Measurements from ENCODE around the gene MAP7D1. TPM values are rescaled to one million over a fixed set of nuclear protein-coding genes. Genes with fewer than 3 reads are reported as not detected.
"Not testable (repeated sequence)": the region's sequence is repeated elsewhere in the genome, so short reads cannot be mapped to it uniquely, and the experiment has no call there.

MAP7D1 gene
- total RNA-seq, 1 experiment from 2014 or later: 173 TPM

GRCh38 chr1:36182734-36183133 is 26.8 kb downstream of the MAP7D1 start:
- ChIA-PET POLR2A (ENCODE audit: unreplicated experiment) (interaction anchor here (0.5 to 0.6 kb wide), 2 partner anchors 96 to 1859 kb away, joined by 4 to 5 read pairs; no protein-coding TSS in a partner anchor), CTCF (interaction anchor here (0.7 kb wide), 1 partner anchor 202 kb away, joined by 12 read pairs; no protein-coding TSS in a partner anchor)
- no peak for DNase-seq
- Histone ChIP-seq H3K9me3 (ENCODE audit: insufficient read depth, low read depth) (no peaks in the 10 kb centered on the region), H3K4me2 (no peak overlapping the region), H3K4me3 (no peak overlapping the region), H3K79me2 (ENCODE audit: low read depth) (no peaks in the 10 kb centered on the region), H3K4me1 (replicated peaks; ENCODE audit: insufficient read depth) (peaks cover 5% of the 10 kb centered on the region; the same call in 1 of the 2 replicates), H3K9me2 (ENCODE audit: insufficient read depth) (no peaks in the 10 kb centered on the region), H3F3A (ENCODE audit: insufficient read depth, low read depth) (peaks cover 17% of the 10 kb centered on the region), H3K27ac (no peak overlapping the region), H3K36me3 (ENCODE audit: low read depth) (no peaks in the 10 kb centered on the region), H3K27me3 (ENCODE audit: insufficient read depth, low read depth) (no peaks in the 10 kb centered on the region), H2AFZ (no peak overlapping the region), H4K20me1 (ENCODE audit: insufficient read depth) (no peaks in the 10 kb centered on the region; the same call in 1 of the 2 replicates)
- TF ChIP-seq, protein P1, sequence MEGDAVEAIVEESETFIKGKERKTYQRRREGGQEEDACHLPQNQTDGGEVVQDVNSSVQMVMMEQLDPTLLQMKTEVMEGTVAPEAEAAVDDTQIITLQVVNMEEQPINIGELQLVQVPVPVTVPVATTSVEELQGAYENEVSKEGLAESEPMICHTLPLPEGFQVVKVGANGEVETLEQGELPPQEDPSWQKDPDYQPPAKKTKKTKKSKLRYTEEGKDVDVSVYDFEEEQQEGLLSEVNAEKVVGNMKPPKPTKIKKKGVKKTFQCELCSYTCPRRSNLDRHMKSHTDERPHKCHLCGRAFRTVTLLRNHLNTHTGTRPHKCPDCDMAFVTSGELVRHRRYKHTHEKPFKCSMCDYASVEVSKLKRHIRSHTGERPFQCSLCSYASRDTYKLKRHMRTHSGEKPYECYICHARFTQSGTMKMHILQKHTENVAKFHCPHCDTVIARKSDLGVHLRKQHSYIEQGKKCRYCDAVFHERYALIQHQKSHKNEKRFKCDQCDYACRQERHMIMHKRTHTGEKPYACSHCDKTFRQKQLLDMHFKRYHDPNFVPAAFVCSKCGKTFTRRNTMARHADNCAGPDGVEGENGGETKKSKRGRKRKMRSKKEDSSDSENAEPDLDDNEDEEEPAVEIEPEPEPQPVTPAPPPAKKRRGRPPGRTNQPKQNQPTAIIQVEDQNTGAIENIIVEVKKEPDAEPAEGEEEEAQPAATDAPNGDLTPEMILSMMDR (conservative IDR thresholded peaks at IDR 0.05): no peak
- no peak for TF ChIP-seq EZH2 (IDR thresholded peaks at IDR 0.05; ENCODE audit: low read depth)
- intact Hi-C loops (cut with micrococcal nuclease; ENCODE audit: unreplicated experiment): loop anchor here (10.0 kb wide), 1 partner anchor 328 kb away; no protein-coding TSS in a partner anchor
- no TSS peak for BruUV-seq (replicated peaks)

- Histone ChIP-seq H3K4me2 (no peak overlapping the region), H3K36me3 (ENCODE audit: low read depth) (no peaks in the 10 kb centered on the region), H3K27ac (no peak overlapping the region), H3K4me1 (replicated peaks; ENCODE audit: insufficient read depth) (peaks cover 9% of the 10 kb centered on the region; the same call in 1 of the 2 replicates), H3K9me3 (ENCODE audit: insufficient read depth, low read depth) (no peaks in the 10 kb centered on the region), H3K79me2 (ENCODE audit: low read depth) (no peaks in the 10 kb centered on the region), H3K4me3 (no peak overlapping the region), H3F3A (ENCODE audit: insufficient read depth, low read depth) (peaks cover 21% of the 10 kb centered on the region), H3K27me3 (ENCODE audit: insufficient read depth, low read depth) (no peaks in the 10 kb centered on the region), H4K20me1 (ENCODE audit: insufficient read depth) (no peaks in the 10 kb centered on the region; the same call in 1 of the 2 replicates), H3K9me2 (ENCODE audit: insufficient read depth) (no peaks in the 10 kb centered on the region), H2AFZ (no peak overlapping the region)
- ChIA-PET CTCF (no interaction called here), POLR2A (ENCODE audit: unreplicated experiment) (interaction anchor here (0.5 to 0.6 kb wide), 3 partner anchors 29 to 1858 kb away, joined by 3 to 5 read pairs (median 4); no protein-coding TSS in a partner anchor)
- no peak for TF ChIP-seq EZH2 (IDR thresholded peaks at IDR 0.05; ENCODE audit: low read depth)
- TF ChIP-seq, protein P1 (conservative IDR thresholded peaks at IDR 0.05): no peak
- DNase-seq: no peak
- BruUV-seq (replicated peaks): TSS peak; percentile 8
- intact Hi-C loops (cut with micrococcal nuclease; ENCODE audit: unreplicated experiment): loop anchor here (10.0 kb wide), 1 partner anchor 329 kb away; no protein-coding TSS in a partner anchor
These were observed 27.4 kb downstream of the MAP7D1 start for GRCh38 chr1:36183309-36183856.

- Histone ChIP-seq H3K9me2 (ENCODE audit: insufficient read depth) (no peaks in the 10 kb centered on the region), H3K27me3 (ENCODE audit: insufficient read depth, low read depth) (no peaks in the 10 kb centered on the region), H3F3A (ENCODE audit: insufficient read depth, low read depth) (peaks cover 17% of the 10 kb centered on the region), H3K9me3 (ENCODE audit: insufficient read depth, low read depth) (no peaks in the 10 kb centered on the region), H2AFZ (peak overlapping the region; percentile 63), H3K4me3 (no peak overlapping the region), H3K27ac (peak overlapping the region; percentile 53), H3K4me1 (replicated peaks; ENCODE audit: insufficient read depth) (peaks cover 9% of the 10 kb centered on the region; the same call in 1 of the 2 replicates), H4K20me1 (ENCODE audit: insufficient read depth) (no peaks in the 10 kb centered on the region), H3K79me2 (ENCODE audit: low read depth) (no peaks in the 10 kb centered on the region), H3K36me3 (ENCODE audit: low read depth) (no peaks in the 10 kb centered on the region), H3K4me2 (peak overlapping the region; percentile 63)
- POLR2A ChIA-PET (ENCODE audit: unreplicated experiment): interaction anchor here (0.5 to 0.9 kb wide), 8 partner anchors 27 to 257 kb away, joined by 3 to 9 read pairs (median 4); partner anchors contain the start of gene AGO3
- peak; percentile 78 to 88 for DNase-seq
- intact Hi-C loops (cut with micrococcal nuclease; ENCODE audit: unreplicated experiment): loop anchor here (1.0 to 10.0 kb wide), 4 partner anchors 39 to 333 kb away; partner anchors contain the start of gene TRAPPC3
- CTCF ChIA-PET: interaction anchor here (0.5 to 2.3 kb wide), 16 partner anchors 13 to 155 kb away, joined by 3 to 42 read pairs (median 3); partner anchors contain the start of genes MAP7D1 and TRAPPC3
- TF ChIP-seq, protein P1 (conservative IDR thresholded peaks at IDR 0.05): peak; percentile 92
- no peak for TF ChIP-seq EZH2 (IDR thresholded peaks at IDR 0.05; ENCODE audit: low read depth)
- BruUV-seq (replicated peaks): no TSS peak
These were observed 32.0 kb downstream of the MAP7D1 start for GRCh38 chr1:36187800-36188593.

GRCh38 chr1:36196805-36197204 is 40.8 kb downstream of the MAP7D1 start:
- H3K4me2 ChIP-seq; H3K9me3 ChIP-seq (ENCODE audit: insufficient read depth, low read depth); H3K27ac ChIP-seq; H3K27me3 ChIP-seq (ENCODE audit: insufficient read depth, low read depth); H2AFZ ChIP-seq; BruUV-seq (replicated peaks); H3K79me2 ChIP-seq (ENCODE audit: low read depth); CTCF ChIA-PET; H3K4me3 ChIP-seq; DNase-seq; intact Hi-C loops (cut with micrococcal nuclease; ENCODE audit: unreplicated experiment); H3K9me2 ChIP-seq (ENCODE audit: insufficient read depth); H3K36me3 ChIP-seq (ENCODE audit: low read depth); H4K20me1 ChIP-seq (ENCODE audit: insufficient read depth): not testable (repeated sequence)
- POLR2A ChIA-PET (ENCODE audit: unreplicated experiment): interaction anchor here (0.6 kb wide), 1 partner anchor 81 kb away, joined by 4 read pairs; no protein-coding TSS in a partner anchor
- Histone ChIP-seq H3K4me1 (replicated peaks; ENCODE audit: insufficient read depth) (peaks cover 17% of the 10 kb centered on the region), H3F3A (ENCODE audit: insufficient read depth, low read depth) (peaks cover 21% of the 10 kb centered on the region; the same call in 1 of the 2 replicates)

Data from PC-9 (cell line).